Prostate gland (tissue), 2 donors: ENCODE data around the gene TIMM17B. TPM values are rescaled to one million over a fixed set of nuclear protein-coding genes. Genes with fewer than 3 reads are reported as not detected.

Experiments used
- DNase-seq: peaks from one replicate; pipeline ENCODE4 v3.0.0-alpha.2; 2019; ENCODE audit warnings: low spot score
- H3K27ac ChIP-seq, 2 donors: fragments of 200-600 bp; sonication (generic); 2 replicates each; pipeline ENCODE4 v1.5.1; 2017 to 2019
- H3K27me3 ChIP-seq: fragments of 200-600 bp; sonication (generic); replicated peaks from 2 replicates; pipeline ENCODE4 v1.5.1; 2019; ENCODE audit not compliant: insufficient read depth
- H3K36me3 ChIP-seq, 2 donors: fragments of 200-600 bp; sonication (generic); 1 replicate in 1 of 2; 2 replicates in 1 of 2; pipeline versions ENCODE4 v1.5.1 to v1.8.1; 2017 to 2019
- H3K4me1 ChIP-seq: fragments of 200-600 bp; sonication (generic); replicated peaks from 2 replicates; pipeline ENCODE4 v1.5.1; 2019
- H3K4me3 ChIP-seq, 2 donors: fragments of 200-600 bp; sonication (generic); 2 replicates each; pipeline ENCODE4 v1.5.1; 2017 to 2019
- H3K9me3 ChIP-seq: fragments of 200-600 bp; sonication (generic); 2 replicates; pipeline ENCODE4 v1.5.1; 2017
- CTCF ChIP-seq, 4 experiments: fragments of 200-600 bp in 2 of 4; fragments of 450-650 bp in 2 of 4; sonication (generic) in 2 of 4; IDR thresholded peaks; 1 replicate in 3 of 4; 2 replicates in 1 of 4; pipeline ENCODE4 v1.5.1; 2016 to 2019; ENCODE audit warnings: antibody characterized with exemption in 4 of 4, mild to moderate bottlenecking in 2 of 4, moderate library complexity in 2 of 4
- POLR2A ChIP-seq: fragments of 450-650 bp; IDR thresholded peaks from one replicate; pipeline ENCODE4 v1.6.1; 2016; ENCODE audit warnings: antibody characterized with exemption, mild to moderate bottlenecking
- POLR2AphosphoS5 ChIP-seq: sonication (generic); formaldehyde crosslinking; IDR thresholded peaks from one replicate; pipeline ENCODE4 v1.6.1; 2017; ENCODE audit warnings: antibody characterized with exemption
- WGBS: methylation state at CpG from one replicate; pipeline ENCODE4 v1.1.5; 2018; 5-methylcytosine and 5-hydroxymethylcytosine counted together
- intact Hi-C: fragments of 100-400 bp; cut with DNase I; formaldehyde crosslinking; loops from one replicate; pipeline ENCODE4 v1.14.2; 2022
- total RNA-seq, 2 donors: library from RNA; depleted of rRNA; stranded (reverse); fragments of >200 nt; gene quantifications; one replicate each; pipeline ENCODE4 v1.1.0, GENCODE V29; 2016

The TIMM17B gene
- total RNA-seq, 2 donors from 2014 or later, result 58.2 to 85.8 TPM

DNA sequence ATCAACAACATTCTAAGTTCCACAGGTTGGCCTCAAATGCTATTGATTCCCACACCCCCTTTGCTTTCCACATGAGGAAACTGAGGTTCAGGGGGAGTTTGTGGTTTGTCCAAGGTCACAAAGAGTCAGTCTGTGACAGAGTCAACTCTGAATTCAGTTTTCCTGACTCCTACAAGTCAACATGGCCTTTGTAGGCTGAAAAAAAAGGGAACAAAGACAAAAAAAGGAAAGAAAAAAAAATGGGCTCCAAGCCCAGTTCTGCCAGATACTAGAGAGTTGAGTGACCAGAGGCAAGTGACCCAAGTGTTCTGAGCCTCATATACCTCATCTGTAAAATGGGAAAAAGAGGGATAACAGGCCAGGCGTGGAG lies 37.7 kb upstream of the TIMM17B start:
- Histone ChIP-seq H3K4me3 (no peak overlapping the region), H3K27me3 (no peaks in the 10 kb centered on the region), H3K27ac (no peak overlapping the region), H3K36me3 (no peaks in the 10 kb centered on the region), H3K9me3 (no peaks in the 10 kb centered on the region), H3K4me1 (no peaks in the 10 kb centered on the region)
- TF ChIP-seq POLR2A, result no peak
- TF ChIP-seq CTCF (IDR thresholded peaks at IDR 0.05), result no peak
- TF ChIP-seq POLR2AphosphoS5, result no peak
- no peak for DNase-seq
- intact Hi-C loops, result no loop called here
- 100% methylated on average over 1 of the region's 1 CpG for WGBS

DNA sequence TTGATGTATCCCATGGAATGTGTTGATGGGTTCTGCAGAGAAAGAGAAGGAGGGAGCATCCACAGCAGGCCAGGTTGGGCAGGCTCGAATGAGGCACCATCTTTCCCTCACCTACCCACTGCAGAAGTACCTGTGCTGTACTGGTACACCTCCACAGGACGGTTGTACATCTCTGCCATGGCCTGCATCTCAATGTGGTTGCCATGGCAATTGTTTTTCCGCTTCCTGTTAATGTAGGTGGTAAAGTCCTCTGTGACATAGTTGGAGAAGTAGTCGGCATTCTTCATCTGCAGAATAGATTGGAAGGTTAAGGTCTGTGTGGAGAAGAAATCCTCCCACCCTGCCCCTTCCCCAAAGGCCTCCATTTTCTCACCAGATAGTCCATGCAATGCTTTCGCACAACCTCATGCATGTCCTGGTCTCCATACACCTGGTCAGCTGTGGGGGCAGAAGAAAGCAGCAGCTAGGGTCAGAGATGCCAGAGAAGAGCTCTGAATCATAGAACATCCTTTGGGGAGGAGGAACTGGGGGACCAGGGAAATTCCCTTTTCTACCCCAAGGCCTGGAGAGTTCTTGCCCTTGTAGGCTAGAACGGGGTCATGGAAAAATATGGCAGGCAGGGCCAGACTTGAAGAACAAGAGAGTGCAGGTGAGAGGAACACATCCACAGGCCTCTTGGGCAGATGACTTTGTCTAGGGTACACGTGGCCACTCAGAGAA lies 37.2 kb upstream of the TIMM17B start:
- Histone ChIP-seq H3K36me3 (no peaks in the 10 kb centered on the region), H3K9me3 (no peaks in the 10 kb centered on the region), H3K4me3 (no peak overlapping the region), H3K27me3 (no peaks in the 10 kb centered on the region), H3K27ac (no peak overlapping the region), H3K4me1 (no peaks in the 10 kb centered on the region)
- WGBS, result 84% methylated on average over 7 of the region's 7 CpGs
- TF ChIP-seq CTCF (IDR thresholded peaks at IDR 0.05) (no peak), POLR2AphosphoS5 (no peak), POLR2A (no peak)
- intact Hi-C loops, result no loop called here
- no peak for DNase-seq

DNA sequence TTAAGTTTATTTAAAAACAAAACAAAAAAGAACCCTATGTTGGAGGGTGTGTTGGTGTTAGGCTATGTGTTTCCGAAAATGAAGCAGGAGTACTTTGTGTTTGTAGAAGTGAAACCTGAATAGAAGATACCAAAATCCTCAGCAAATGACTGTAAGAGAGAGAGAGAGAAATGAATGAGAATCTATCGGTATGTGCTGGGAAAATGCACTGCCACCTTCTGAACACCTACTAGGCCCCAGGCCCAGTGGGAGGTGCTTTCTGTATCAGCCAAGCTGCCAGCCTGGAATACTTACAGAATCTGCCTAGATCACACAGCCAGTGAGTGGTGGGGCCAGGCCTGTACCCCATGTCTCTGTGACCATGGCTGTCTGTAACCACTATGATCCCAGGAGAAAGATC lies 36.2 kb upstream of the TIMM17B start:
- intact Hi-C loops, result no loop called here
- Histone ChIP-seq H3K4me1 (no peaks in the 10 kb centered on the region), H3K27me3 (no peaks in the 10 kb centered on the region), H3K27ac (no peak overlapping the region), H3K9me3 (no peaks in the 10 kb centered on the region), H3K4me3 (no peak overlapping the region), H3K36me3 (no peaks in the 10 kb centered on the region)
- 79% methylated on average over 2 of the region's 2 CpGs for WGBS
- TF ChIP-seq CTCF (IDR thresholded peaks at IDR 0.05) (no peak), POLR2A (no peak), POLR2AphosphoS5 (no peak)
- DNase-seq, result no peak

DNA sequence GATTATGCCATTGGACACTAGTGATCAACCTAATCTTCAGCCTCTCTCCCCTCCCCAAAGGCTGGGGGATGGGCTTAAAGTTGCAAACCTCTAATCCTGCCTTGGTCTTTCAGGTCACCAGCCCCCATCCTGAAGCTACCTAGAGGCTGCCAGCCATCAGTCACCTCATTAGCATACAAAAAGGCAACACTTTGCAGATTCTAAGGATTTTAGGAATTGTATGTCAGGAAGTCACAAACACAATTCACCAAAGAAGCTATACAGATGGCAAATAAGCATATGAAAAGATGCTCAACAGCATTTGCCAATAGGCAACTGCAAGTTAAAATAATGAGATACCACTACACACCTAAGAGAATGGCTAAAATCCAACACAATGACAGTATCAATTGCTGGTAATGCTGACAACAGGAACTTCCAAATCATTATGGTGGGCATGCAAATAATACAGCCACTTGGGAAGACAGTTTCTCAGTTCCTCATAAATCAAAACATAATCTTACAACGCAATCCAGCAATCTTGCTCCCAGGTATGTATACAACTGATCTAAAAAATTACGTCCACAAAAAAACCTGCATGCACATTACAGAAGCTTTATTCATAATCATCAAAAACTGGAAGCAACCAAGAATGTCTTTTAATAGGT lies 30.3 kb upstream of the TIMM17B start:
- Histone ChIP-seq H3K36me3 (no peaks in the 10 kb centered on the region), H3K4me1 (no peaks in the 10 kb centered on the region), H3K9me3 (no peaks in the 10 kb centered on the region), H3K4me3 (no peak overlapping the region), H3K27me3 (no peaks in the 10 kb centered on the region), H3K27ac (no peak overlapping the region)
- WGBS, result 82% methylated on average over 2 of the region's 2 CpGs
- intact Hi-C loops, result no loop called here
- DNase-seq, result no peak
- TF ChIP-seq CTCF (IDR thresholded peaks at IDR 0.05) (no peak), POLR2AphosphoS5 (no peak)

DNA sequence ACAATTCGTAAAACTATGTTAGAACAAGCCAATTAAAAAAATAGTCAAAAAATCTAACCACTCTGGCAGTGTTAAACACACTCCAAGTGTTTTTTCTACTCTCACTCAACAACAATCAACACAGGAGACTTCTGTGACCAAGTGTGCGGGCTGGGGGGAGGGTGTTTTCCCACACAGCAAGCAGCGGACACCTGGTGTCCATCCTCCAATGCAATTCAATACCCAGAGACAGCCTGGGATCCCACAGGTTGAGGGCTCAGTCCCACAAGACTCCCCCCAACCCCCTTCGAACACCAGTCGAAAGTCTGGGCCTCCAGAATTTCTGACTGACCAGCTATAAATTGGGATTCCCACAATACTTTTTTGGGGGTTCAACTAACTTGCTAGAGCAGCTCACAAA lies 29.6 kb upstream of the TIMM17B start:
- Histone ChIP-seq H3K27ac (no peak overlapping the region), H3K36me3 (no peaks in the 10 kb centered on the region), H3K4me1 (no peaks in the 10 kb centered on the region), H3K9me3 (no peaks in the 10 kb centered on the region), H3K27me3 (no peaks in the 10 kb centered on the region), H3K4me3 (no peak overlapping the region)
- intact Hi-C loops, result no loop called here
- DNase-seq, result no peak
- WGBS, result 87% methylated on average over 5 of the region's 5 CpGs
- TF ChIP-seq CTCF (IDR thresholded peaks at IDR 0.05) (no peak), POLR2A (no peak), POLR2AphosphoS5 (no peak)
